Central memory CD8-positive, alpha-beta T cell (primary cell): Measurements from ENCODE around the gene TRIM6.
"Not testable (repeated sequence)": the region's sequence is repeated elsewhere in the genome, so short reads cannot be mapped to it uniquely, and the experiment has no call there.

Source experiments
- ATAC-seq: fragments of 150-1000 bp; cut with Tn5 transposase; replicated peaks from 2 replicates; pipeline ENCODE4 v1.10.0; 2022; ENCODE audit warnings: mild to moderate bottlenecking, moderate FRiP score, moderate number of reproducible peaks; ENCODE audit not compliant: poor library complexity, severe bottlenecking; ENCODE audit errors: extremely low read depth
- DNase-seq, 2 donors: peaks; one replicate each; pipeline ENCODE4 v3.0.0; 2021; ENCODE audit warnings: low spot score in 2 of 2
- H3K27ac Mint-ChIP-seq: one replicate; pipeline ENCODE4 v1.8.0; 2022; ENCODE audit warnings: low read depth, mild to moderate bottlenecking, moderate library complexity, mixed read lengths
- H3K27me3 Mint-ChIP-seq: one replicate; pipeline ENCODE4 v1.8.0; 2022; ENCODE audit warnings: mixed read lengths
- H3K36me3 Mint-ChIP-seq: one replicate; pipeline ENCODE4 v1.8.0; 2022; ENCODE audit warnings: mild to moderate bottlenecking, moderate library complexity, mixed read lengths; ENCODE audit not compliant: insufficient read depth
- H3K4me1 Mint-ChIP-seq: one replicate; pipeline ENCODE4 v1.8.0; 2022; ENCODE audit warnings: mixed read lengths
- H3K4me3 Mint-ChIP-seq: one replicate; pipeline ENCODE4 v1.8.0; 2022; ENCODE audit warnings: mild to moderate bottlenecking, moderate library complexity, mixed read lengths
- H3K9me3 Mint-ChIP-seq: one replicate; pipeline ENCODE4 v1.8.0; 2022; ENCODE audit warnings: mixed read lengths

Gene TRIM6

GRCh38 chr11:5646139-5646538 lies 49.7 kb downstream of the TRIM6 start:
- Mint-ChIP-seq H3K36me3 (peaks cover 13% of the 10 kb centered on the region), H3K9me3 (no peaks in the 10 kb centered on the region), H3K4me3 (no peak overlapping the region), H3K4me1 (peaks cover 6% of the 10 kb centered on the region), H3K27ac (no peak overlapping the region), H3K27me3 (no peaks in the 10 kb centered on the region)
- no peak for DNase-seq
- ATAC-seq: no peak

- no peak overlapping the region for H3K4me3 Mint-ChIP-seq
- H3K36me3 Mint-ChIP-seq: peaks cover 2% of the 10 kb centered on the region
- DNase-seq (no peak), ATAC-seq (no peak)
- H3K27me3 Mint-ChIP-seq: no peaks in the 10 kb centered on the region
- no peaks in the 10 kb centered on the region for H3K4me1 Mint-ChIP-seq
- H3K27ac Mint-ChIP-seq: no peak overlapping the region
- H3K9me3 Mint-ChIP-seq: no peaks in the 10 kb centered on the region
Observed at GRCh38 chr11:5655474-5655873, 59.0 kb downstream of the TRIM6 start.

GRCh38 chr11:5656956-5657355 lies 60.5 kb downstream of the TRIM6 start:
- H3K4me1 Mint-ChIP-seq, H3K4me3 Mint-ChIP-seq, H3K9me3 Mint-ChIP-seq, H3K27me3 Mint-ChIP-seq, DNase-seq, ATAC-seq, H3K27ac Mint-ChIP-seq, H3K36me3 Mint-ChIP-seq: not testable (repeated sequence)

GRCh38 chr11:5658318-5658717 lies 61.9 kb downstream of the TRIM6 start:
- Mint-ChIP-seq H3K4me3 (no peak overlapping the region), H3K36me3 (peaks cover 6% of the 10 kb centered on the region), H3K4me1 (no peaks in the 10 kb centered on the region), H3K27me3 (no peaks in the 10 kb centered on the region), H3K27ac (no peak overlapping the region), H3K9me3 (no peaks in the 10 kb centered on the region)
- DNase-seq (no peak), ATAC-seq (no peak)
